Measurements from ENCODE around the gene PLB1.

Gene PLB1

GRCh38 chr2:28635191-28635611 is 139.3 kb downstream of the PLB1 start:
- H3K4me3 ChIP-seq (ENCODE audit: control insufficient read depth, low read depth, low read length), result no peak overlapping the region
- TF ChIP-seq CTCF (conservative IDR thresholded peaks at IDR 0.05; ENCODE audit: control insufficient read depth, insufficient read depth, low read depth, low read length), result no peak
- DNase-seq (ENCODE audit: low read depth), result no peak

GRCh38 chr2:28636491-28636890 is 140.6 kb downstream of the PLB1 start:
- DNase-seq (ENCODE audit: low read depth), result no peak
- no peak for TF ChIP-seq CTCF (conservative IDR thresholded peaks at IDR 0.05; ENCODE audit: control insufficient read depth, insufficient read depth, low read depth, low read length)

GRCh38 chr2:28637066-28638047 is 141.5 kb downstream of the PLB1 start:
- no peak for DNase-seq (ENCODE audit: low read depth)
- H3K4me3 ChIP-seq (ENCODE audit: control insufficient read depth, low read depth, low read length), result no peak overlapping the region
- TF ChIP-seq CTCF (conservative IDR thresholded peaks at IDR 0.05; ENCODE audit: control insufficient read depth, insufficient read depth, low read depth, low read length), result no peak

More at GRCh38 chr2:28636491-28636890, 140.6 kb downstream of the PLB1 start:
- no peak overlapping the region for H3K4me3 ChIP-seq (ENCODE audit: control insufficient read depth, low read depth, low read length)

GRCh38 chr2:28638102-28638501 is 142.2 kb downstream of the PLB1 start:
- no peak for DNase-seq (ENCODE audit: low read depth)
- H3K4me3 ChIP-seq (ENCODE audit: control insufficient read depth, low read depth, low read length), result no peak overlapping the region
- no peak for TF ChIP-seq CTCF (conservative IDR thresholded peaks at IDR 0.05; ENCODE audit: control insufficient read depth, insufficient read depth, low read depth, low read length)

GRCh38 chr2:28639092-28639691 is 143.3 kb downstream of the PLB1 start:
- TF ChIP-seq CTCF (conservative IDR thresholded peaks at IDR 0.05; ENCODE audit: control insufficient read depth, insufficient read depth, low read depth, low read length), result no peak
- no peak overlapping the region for H3K4me3 ChIP-seq (ENCODE audit: control insufficient read depth, low read depth, low read length)
- DNase-seq (ENCODE audit: low read depth), result no peak

GRCh38 chr2:28639836-28640235 is 144.0 kb downstream of the PLB1 start:
- no peak for TF ChIP-seq CTCF (conservative IDR thresholded peaks at IDR 0.05; ENCODE audit: control insufficient read depth, insufficient read depth, low read depth, low read length)
- peak; percentile 54 for DNase-seq (ENCODE audit: low read depth)
- no peak overlapping the region for H3K4me3 ChIP-seq (ENCODE audit: control insufficient read depth, low read depth, low read length)
